Activated CD4-positive, alpha-beta T cell treated with anti-CD3 and anti-CD28 coated beads, Interleukin-2, amount 50 U/mL, for 16 hours (primary cell): ENCODE measurements around the gene LYPD5.

Source experiments
- DNase-seq: peaks from one replicate; pipeline ENCODE4 v3.0.0-alpha.2; 2020

The LYPD5 gene

DNA sequence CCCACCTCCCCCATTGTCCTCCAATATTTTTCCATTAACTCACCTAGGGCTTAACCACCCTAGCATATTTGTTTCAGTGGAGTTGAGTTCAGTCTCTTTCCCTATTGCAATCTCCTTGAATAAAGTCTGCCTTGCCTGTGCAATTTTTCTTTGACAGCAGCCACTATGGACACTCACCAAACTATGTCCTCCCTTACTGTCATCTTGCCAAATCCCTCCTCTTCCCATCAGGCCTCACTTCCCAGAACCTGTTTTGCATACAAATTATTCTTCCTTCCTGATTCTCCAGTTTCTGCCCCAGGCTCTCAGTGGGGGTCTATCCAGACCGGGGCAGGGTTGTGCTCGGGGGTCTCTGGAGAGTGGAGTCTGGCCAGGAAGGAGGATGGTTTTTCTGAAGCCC lies 2.2 kb upstream of the LYPD5 start:
- DNase-seq: no peak

DNA sequence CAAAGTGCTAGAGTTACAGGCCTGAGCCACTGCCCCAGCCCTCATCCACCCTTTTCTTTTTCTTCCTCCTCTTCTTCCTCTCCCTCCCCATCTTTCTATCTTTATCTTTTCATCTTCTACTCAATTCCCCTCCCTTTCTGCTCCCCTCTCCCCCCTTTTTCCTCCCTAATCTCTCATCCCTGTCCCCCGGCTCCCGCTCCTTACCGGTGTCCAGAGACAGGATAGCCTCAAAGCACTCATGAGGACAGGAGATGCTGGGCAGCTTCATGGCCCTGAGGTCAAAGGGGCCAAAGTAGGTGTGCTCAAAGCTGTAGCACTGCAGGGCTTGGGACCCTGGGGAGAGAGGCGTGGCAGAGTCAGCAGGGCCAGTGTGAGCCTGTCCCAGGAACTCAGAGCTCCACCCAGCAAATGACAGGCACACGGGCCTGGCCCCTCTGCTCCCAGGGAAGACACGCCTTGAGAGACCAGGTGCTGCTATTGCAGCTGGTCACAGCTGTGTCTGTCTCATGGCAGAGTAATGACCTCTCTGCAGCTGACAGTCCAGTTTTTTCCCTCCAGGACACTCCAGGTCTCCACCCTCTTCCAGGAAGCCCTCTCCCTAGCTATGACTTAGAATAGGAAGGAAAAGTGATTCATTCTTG lies 2.6 kb downstream of the LYPD5 start:
- DNase-seq: no peak

DNA sequence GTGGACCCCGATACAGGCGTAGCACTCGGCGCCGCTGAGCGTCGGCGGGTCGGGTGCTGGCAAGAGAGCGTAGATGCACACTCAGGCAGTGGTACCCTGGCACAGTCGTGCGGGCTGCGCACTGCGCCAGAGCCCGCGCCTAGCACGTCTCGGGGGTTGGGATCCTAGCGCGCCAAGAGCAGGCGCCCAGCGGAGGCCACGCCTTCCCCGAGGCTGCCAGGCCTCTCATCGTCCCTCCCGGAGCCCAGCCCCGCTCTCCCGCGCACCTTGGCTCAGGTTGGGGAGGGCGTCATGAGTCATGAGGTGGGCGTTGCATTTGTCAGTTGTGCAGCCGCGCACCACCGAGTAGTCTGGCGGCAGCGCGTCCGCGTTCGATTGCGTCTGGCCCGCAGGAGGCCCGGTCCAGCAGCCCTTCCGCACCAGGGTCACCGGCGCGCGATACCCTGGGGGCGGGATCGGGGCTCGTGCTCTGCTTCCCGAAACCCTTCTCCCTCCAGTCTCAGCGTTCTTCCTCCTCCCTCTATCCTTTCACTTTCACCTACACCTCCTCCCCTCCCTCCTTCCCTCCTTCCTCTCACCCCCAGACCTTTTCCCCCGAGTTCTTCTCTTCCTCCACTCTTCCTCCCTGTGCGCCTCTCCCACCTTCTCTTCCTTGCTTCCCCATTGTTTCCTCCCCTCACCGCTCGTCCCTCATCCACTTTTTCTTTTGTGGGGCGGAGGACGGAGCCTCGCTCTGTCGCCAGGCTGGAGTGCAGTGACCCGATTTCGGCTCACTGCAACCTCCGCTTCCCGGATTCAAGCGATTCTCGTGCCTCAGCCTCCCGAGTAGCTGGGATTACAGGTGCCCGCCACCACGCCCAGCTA lies 3.5 kb downstream of the LYPD5 start:
- DNase-seq: no peak

DNA sequence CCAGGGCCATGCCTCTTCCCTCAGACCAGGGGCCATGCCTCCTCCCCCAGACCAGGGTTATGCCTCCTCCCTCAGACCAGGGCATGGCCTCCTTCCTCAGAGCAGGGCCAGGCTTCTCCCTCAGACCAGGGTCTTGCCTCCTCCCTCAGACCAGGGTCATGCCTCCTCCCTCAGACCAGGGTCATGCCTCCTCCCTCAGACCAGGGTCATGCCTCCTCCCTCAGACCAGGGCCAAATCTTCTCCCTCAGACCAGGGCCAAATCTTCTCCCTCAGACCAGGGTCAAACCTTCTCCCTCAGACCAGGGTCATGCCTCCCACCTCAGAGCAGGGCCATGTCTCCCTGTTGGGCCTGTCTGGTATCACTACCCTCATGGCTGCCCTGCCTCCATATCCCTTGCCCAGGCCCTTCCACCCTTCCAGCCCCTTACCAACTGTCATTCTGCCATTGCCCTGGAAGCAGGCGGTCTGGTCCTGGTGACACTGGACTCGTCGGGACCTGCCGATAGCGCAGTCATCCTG lies 4.2 kb downstream of the LYPD5 start:
- no peak for DNase-seq

DNA sequence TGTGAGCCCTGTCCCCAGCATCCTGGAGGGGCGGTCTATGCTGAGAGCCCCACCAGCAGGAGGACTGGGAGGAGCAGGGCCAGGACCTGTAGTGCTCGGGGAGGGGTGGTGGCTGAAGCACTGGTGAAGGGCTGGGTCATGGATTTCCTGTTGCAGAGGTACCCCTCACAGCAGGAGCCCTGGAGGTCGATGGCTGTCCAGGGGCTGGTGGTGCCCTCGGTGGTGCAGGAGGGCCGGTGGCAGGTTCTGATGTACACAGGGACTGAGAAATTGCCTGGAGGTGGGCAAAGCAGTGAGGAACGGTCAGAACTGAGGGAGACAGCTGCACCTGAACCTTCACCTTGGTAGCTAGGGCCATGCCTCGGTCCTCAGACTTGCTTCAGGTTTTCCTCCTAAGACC lies 4.7 kb downstream of the LYPD5 start:
- DNase-seq: no peak

DNA sequence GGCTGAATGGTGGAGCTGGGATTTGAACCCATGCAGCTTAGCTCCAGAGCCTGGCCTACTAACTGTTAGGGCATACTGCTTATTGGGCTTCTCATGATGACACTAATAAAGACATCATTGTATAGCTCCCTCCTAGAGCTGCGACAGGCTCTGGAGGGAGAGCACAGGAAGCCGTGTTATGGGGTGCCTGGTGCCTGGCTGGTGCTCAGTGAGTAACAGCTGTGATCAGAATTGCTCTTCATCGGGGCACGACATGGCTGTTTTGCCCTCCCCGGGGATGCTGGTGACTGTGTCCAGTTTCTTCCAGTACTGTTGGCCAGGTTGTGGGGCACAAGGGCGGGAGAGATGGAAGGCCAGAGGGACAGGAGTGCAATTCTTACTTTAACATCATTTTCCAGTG lies 5.1 kb downstream of the LYPD5 start:
- no peak for DNase-seq

DNA sequence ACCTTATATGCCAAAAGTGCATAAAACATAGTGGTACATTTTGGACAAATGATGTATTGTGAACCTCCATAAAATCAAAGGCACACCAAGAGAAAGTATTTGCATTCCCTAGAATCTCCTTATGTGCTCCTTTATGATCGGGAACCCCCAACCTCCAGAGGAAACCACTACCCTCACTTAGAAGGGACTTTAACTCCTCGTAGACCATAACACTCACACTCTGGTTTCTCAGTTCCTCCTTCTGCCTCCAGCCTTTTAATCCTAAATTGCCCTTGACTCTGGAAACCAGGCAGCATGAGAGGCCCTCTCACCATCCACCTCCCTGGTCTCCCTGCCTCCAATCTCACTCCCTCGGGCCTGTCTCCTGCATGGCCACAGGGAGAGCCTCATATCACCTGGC lies 11.7 kb downstream of the LYPD5 start:
- DNase-seq: no peak

DNA sequence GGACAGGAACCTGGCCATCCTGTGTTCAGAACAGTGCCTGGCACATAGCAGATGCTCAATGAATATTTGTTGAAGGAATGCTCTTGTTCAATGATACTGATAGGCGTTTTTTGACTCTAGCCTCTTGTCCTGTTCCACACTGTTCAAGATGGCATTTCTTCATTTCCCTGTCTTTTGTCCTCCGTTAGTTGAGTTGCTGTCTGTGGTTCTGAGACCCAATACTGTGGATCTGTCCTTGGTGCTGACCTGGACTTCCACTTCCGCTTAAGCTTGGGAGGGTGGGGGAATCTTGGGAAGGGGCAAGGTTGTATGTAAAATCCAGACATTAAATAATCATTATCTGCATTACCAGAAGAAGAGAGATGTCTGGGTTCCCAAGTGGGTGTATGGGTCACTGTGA lies 13.2 kb downstream of the LYPD5 start:
- no peak for DNase-seq

DNA sequence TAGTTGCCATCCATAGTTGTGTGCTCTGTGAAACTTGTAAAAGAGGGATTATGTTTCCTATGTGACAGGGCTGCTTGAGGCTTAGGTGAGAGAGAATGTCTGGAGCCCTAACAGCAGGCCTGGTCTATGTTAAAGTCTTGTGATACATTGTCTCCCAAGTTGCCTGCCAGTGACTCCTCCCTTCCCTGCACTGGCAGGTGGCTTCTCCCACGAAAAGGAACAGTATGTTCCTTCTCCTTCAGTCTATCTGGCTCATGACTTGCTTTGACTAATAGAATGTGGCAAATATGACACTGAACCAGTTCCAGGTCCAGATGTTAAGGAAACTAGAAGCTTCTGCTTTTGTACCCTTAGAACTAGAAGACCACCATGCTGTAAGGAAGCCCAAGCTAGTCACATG lies 15.6 kb downstream of the LYPD5 start:
- no peak for DNase-seq

DNA sequence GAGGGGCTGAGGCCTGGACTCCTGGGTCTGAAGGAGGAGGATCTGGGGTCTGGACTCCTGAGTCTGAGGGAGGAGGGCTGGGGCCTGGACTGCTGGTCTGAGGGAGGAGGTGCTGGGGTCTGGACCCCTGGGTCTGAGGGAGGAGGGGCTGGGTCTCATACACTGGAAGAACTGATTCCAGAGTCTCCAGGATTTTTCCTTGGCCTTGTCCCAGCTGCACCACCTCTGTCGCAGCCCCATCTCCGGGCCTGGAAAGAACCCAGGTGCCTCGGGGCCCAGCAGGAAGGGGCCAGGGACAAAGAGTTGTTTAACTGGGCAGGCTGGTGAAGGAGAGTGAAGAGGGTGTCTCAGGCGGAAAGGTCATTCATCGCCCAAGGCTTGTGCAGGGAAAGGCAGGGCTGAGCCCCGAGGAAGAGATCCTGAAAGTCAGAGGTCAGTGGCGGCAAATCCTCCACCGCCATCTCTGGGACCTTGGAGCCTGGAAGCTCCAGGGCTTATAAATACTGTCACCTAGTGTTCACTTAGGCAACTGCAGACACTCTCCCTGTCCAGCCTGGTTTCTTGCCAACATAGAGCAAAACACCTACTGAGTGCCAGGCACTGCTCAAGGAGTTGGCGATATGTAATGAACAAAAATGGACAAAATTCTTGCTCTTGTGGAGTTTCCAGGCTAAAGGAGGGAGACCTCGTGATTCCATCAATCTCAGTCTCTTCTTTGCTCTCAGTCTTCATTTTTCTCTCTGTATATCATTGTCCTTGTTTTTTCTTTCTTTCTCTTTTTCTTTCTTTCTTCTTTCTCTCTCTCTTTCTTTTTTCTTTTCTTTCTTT lies 17.1 kb downstream of the LYPD5 start:
- peak; percentile 83 for DNase-seq

DNA sequence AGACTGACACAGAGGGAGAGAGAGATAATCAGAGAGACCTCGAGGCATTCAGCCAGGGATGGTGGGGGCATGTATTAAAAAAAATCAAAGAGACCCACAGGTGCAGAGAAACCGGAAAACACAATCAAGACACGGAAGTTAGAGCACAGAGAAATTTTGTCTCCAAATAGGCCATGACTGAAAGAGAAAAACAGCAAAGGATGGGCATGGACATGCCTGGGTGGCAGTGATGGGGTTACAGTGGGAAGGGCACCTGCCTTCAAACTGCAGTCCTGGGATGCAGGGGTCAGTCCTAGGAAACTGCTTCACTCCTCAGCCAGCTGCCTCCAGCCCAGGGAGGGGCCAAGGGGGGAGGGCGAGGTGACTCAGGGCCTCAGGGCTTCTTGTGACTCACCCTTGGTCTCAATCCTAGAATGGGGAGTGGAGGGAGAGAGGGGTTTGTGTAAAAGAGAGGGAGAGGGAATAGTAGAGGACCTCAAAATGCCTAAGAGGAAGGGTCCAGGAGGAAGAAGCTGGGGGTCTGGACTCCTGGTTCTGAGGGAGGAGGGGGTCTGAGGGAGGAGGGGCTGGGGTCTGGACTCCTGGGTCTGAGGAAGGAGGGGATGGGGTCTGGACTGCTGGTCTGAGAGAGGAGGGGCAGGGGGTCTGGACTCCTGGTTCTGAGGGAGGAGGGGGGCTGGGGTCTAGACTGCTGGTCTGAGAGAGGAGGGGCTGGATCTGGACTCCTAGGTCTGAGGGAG lies 17.8 kb downstream of the LYPD5 start:
- peak; percentile 76 for DNase-seq

DNA sequence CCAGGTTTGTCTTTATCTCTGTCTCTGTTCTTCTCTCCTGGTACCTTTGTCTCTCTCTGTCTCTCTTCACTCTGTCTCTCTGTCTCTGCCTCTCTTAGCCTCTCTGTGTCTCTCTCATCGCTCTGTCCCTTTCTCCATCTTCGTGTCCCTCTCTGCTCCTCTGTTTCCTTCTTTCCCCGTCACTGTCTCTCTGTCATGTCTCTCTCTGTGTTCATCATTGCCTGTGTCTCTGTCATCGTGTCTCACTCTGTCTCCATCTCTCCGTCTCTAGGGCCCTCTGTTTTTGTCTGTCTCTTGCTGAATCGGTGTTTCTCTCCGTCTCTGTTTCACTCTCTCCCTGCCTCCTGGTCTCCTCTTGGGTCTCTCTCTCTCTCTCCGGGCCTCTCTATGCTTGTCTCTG lies 18.6 kb downstream of the LYPD5 start:
- no peak for DNase-seq

DNA sequence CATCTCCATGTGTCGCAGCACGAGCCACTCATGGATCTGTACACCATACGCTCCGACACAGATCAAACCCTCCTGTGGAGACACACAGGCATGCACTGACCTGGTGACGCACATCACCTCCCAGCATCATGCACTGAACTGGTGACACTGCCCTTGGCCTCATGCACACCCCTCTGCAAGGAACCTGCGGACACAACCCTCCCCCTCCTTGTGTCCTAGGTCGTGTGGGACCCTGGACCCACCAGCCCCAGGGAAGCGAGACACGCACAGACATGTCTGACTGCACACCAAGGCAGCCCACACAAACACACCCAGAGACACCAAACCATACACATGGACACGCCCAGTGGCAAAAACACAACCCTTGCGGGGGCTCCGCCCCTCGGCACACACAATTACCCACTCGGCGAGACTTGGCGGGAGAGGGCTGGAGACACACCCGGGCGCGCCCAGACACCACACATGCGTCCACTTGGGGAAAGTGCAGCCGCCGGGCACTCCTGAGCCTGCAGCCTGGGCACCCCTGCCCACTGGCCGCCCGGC lies 19.5 kb downstream of the LYPD5 start:
- DNase-seq: no peak

DNA sequence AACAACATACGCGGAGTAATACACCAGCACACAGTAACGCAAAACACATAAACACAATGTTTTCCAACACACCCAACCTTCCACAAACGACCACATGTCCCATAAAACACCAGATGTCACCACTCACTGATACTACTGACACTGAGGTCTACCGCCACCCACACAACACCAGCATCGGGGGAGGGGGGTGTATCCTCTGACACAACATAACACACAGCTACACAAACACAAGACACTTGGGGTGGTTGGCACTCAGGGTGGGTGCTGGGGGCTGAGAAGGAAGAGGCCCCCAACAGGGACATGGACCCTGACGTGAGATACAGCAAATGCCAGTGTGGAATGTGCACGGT lies 20.0 kb downstream of the LYPD5 start:
- DNase-seq: no peak

DNA sequence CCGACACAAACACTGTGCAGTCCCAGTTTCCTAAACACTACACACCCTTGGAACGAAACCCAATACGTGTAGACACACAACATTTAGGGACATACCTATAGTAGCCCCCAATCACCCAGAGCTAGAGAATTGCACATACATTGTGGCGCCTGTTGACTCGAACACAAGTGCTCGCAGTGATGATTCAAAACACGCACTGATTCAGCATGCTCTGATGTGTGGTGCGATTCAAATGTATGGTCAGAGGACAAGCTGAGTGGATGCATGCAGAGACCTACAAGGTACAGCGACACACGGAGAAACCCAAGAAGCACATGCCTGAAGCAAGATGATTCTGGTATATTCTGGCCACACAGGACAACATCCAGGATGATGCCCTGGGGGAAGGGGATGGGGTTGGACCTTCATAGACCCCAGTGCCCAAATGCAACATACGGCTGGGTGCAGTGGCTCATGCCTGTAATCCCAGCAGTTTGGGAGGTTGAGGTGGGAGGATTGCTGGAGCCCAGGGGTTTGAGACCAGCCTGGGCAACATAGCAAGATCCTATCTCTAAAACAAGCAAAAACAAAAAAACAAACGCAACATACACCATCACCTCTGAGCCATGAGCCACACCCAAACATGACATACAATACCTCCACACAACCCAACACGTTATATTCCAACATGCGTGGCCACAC lies 20.5 kb downstream of the LYPD5 start:
- DNase-seq: peak; percentile 79

DNA sequence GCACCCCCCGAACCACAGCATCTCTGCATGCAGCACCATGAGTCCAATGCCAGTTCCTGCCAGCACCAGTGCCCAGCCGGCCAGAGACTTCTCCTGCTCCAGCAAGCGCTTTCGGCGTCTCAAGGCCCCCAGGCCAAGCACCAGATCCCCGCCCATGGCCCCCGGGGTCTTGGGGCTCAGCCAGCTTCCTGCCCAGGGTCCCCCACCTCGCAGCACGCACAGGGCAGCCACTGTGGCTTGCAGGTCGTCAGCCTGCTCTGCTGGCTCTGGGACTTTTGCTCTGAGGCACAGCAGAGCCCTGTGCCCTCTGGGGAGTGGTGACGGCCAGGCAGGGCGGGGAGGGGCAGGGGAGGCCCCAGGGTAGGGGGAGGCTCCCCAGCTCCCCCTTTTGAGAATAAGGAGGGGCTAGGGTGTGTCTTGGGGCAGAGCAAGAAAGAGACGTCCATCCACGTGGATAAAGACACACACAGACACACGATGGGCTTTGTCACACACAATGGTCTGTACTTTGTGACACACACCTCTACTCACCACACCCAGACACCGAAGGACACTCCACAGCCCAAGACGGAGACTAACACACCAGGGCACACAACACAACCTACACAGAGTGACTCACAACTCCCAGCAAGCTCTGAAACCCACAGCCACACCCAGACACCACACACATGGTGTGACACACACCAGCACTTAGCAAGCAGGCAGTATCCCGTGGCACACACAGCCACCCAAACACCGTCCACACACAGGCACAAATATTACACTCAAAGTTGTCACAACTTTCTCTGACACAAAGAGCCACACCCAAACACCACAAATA lies 21.3 kb downstream of the LYPD5 start, which contains the start of gene KCNN4:
TSS of gene KCNN4 (minus strand) at position 268 of the 820 bp plus-strand sequence. CDS start at position 156, 112 bp downstream.
- peak; percentile 85 for DNase-seq

DNA sequence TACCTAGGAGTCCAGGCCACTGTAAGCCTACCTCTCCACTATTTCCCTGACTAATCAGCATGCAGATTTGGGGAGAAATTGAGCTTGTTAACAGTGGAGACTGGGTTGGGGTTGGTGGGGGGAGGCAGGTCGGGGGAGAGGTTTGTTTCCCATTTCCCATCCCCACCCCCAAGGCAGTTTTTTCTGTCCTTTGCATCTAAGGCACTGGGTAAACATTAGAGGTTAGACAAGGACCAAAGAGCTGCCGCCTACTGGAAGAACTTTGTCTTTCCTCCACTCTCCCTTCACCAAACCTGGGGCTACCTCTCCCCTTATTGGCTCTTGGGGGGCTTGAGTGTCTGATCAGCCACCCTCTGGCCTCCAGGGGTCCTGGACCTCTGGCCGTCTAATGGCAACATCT lies 22.4 kb downstream of the LYPD5 start:
- DNase-seq: peak; percentile 44

DNA sequence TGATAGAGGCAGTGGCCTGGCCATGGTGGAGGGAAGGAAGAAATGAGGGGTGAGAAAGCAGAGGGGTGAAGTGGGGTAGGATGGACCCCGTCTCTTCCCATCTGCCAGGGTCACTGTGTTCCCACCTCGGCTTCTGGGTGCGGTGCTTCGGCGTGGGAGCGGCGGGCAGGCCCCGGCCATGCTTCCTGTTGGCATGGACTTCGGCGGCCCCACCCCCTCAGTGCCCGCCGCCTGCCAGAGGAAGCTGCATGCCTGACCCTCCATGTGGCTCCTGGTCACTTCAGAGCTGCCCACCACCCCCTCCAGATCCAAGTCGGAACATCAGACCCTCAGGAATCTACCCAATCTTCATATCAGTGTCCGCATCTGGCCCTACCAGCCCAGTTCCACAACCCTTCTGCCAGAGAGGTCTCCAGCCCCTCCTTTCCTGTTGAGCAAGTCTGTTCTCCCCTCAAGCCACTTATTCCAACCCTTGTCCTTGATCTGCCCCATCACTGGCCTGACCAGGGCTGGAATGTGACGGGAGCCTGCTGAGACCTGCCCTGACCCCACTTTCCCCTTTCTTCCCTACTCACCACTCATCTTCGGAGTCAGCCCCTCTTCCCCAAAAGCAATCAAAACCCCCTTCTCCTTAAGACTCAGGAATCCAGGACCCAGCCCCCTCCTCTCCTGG lies 23.0 kb downstream of the LYPD5 start:
- DNase-seq: no peak

DNA sequence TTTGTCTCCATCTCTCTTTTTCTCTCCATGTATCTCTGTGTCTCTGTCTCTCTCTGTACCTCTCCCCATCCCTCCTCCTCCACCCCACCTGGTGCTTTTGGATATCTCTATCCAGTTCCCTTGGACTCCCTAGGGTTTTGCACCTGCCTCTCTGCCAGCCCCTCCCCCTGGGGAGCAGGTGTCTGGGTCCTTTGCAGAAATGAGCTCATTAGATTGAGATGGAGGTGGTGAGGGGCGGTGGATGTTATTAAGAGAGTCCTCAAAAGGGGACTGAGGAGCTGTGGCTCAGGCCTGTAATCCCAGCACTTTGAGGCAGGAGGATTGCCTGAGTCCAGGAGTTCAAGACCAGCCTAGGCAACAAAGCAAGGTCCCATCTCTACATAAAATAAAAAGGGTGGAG lies 23.6 kb downstream of the LYPD5 start:
- no peak for DNase-seq

DNA sequence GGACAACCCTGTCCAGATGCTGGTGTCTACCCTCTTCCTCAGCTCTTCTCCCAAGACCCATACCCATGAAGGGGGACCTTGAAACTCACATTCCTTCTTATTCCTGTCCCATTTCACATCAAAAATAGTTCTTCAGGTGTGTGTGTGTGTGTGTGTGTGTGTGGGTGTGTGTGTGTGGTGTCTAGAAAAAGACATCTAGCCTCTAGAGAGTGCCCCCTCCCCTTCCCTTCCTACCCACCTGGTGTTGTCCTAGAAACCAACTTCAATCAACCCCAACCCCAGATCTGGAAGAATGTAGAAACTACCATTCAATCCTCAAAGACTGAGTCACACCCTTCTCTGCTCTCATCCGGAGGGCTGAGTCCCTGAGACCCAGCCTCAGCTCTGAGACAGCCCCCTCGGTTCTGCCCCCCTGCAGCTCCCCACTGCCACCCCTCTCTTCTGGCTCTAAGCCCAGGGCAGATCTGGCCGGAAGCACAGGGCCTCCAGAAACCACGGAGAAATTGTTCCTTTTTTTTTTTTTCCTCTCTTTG lies 25.0 kb downstream of the LYPD5 start:
- no peak for DNase-seq
